HG03095 (cell line): ENCODE results near the gene LRRC27.
A peak's percentile ranks its signal among the peaks of the same experiment; 100 is the strongest.

Source experiments
- ATAC-seq: cut with Tn5 transposase; IDR thresholded peaks from one replicate; pipeline ENCODE4 v1.9.1; 2021; ENCODE audit warnings: moderate library complexity; ENCODE audit not compliant: unreplicated experiment

Gene LRRC27

DNA sequence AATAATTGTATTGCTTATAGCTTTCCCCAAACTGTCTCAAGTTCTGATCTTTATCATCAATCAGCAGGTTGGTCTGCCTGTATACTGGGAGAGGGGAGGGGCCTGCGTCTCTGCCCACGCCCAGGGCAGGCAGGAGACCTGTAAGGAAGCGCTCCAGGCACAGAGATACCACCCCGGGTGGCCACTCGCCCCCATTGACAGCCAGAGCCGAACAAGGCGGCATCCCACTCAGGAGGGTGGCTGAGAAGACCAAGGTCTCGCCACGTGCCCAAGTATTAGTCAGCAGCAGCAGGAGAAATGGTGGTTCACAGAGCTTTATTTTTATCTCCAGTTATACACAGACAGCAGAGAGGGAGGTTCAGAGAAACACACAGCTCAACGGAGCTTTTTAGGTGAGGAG lies 31.4 kb upstream of the LRRC27 start:
- ATAC-seq, result no peak

DNA sequence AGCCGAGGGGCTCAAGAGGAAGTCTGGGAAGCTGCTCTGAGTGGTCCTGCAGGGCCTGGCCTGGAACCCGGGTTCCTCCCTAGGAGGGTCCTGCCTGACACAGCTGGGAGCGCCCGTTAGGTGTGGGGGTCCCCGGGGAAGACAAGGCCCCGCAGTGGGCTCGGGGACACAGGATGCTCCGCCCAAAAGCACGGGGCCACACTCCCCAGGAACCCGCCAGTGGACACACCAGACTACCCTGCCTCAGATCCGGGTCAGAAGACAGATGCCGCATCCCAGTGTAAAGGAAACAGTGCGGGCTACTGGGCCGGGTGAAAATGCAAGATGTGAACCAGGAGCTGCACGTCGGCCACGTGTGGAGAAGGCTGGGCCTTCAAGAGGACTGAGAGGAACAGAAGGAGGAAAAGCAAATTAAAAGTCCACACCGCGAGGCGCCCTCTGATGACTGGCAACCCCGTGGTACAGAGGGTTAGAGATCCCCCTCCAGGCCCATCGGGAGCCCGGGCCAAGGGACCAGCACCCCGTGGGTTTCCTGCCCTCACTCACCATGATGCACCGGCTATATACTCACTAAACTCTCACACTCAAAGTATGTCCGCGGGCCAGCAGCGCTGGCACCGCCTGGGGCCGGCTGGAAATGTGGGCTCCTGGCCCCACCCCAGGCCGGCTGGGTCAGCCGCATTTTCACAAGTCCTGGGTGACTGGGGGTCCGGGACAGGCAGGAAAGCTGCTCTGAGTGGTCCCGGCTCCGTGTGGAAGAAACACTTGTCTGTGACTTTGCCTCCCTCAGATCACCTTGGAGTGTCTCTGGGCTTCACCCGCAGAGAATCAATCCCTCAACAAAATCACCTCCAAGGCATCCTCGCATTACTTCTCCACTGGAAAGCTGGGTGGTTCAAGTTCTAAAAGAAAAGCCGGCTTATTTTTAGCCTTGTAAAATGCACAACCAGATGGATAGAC lies 30.3 kb upstream of the LRRC27 start:
- ATAC-seq, result no peak

DNA sequence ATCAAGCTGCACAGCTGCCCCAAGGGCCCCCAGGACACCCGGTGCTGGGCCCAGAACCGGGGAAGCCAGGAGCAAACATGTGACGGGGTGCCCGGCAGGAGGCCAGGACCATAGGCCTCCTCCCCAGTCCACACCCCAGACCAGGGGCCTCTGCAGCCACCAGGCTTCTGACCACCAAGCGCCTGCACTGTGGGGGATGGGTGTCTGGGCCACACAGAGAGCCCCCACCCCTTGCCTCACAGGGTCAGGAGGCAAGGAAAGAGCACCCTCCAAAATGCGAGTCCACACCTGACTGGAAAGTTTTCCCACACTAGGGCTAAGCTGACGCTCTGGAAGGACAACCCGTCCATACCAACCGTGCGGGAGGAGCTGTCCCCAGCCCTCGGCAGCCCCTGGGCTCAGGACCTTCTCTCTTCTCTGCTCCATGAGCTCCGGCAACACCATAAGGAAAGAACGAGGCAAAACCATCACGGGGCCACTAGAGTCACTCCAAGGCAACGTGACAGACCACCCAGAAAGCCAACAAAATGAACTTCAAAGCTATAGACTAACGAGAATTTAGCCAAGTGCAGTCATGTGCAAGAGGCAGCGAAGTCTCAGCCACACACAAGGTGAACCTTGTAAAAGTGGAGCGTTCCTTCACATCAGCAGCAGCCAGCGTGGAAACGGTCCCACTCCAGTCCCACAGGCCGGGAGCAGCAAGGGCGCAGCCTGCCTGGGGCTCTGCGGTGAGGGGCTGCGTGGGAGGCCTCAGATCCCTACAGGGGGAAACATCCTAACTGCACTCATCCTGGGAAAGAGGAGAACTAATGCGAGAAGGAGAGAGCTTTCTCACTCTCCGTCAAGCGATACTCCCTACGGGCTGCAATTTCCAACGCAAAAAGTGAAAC lies 29.3 kb upstream of the LRRC27 start:
- ATAC-seq, result no peak

DNA sequence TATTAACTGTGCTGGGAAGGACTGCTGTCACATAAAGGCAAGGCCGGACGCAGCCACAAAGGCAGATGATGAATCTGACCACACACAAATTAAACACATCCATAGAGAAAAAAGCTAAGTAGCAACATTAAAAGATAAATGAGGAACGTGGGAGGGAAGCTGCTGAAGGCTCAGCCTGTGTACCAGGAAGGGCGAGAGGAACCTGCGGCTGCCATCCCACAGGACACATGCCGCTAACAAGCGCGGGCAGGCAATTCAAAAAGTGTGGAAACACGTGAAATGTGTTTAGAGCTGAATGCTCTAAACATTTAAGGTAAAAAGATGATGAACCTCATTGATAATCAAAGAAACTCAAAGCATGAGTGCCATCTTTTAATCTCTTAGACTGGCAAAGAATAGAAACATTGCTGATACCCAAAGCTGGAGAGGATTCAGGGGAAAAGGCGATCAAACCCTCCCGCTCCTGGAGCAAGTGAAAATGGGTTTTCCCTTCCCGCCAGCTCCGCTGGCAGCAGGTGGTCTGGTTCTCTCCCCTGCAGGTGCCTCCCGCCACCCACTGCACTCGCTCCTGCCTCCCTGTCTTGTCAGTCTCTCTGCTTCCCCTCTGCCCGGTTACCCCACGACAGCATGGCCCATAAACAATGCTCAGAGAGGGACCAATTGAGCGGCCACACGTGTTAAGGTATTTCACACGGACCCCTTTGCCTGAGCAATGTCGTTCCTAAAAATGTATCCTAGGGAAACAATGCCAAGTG lies 28.5 kb upstream of the LRRC27 start:
- ATAC-seq, result no peak

DNA sequence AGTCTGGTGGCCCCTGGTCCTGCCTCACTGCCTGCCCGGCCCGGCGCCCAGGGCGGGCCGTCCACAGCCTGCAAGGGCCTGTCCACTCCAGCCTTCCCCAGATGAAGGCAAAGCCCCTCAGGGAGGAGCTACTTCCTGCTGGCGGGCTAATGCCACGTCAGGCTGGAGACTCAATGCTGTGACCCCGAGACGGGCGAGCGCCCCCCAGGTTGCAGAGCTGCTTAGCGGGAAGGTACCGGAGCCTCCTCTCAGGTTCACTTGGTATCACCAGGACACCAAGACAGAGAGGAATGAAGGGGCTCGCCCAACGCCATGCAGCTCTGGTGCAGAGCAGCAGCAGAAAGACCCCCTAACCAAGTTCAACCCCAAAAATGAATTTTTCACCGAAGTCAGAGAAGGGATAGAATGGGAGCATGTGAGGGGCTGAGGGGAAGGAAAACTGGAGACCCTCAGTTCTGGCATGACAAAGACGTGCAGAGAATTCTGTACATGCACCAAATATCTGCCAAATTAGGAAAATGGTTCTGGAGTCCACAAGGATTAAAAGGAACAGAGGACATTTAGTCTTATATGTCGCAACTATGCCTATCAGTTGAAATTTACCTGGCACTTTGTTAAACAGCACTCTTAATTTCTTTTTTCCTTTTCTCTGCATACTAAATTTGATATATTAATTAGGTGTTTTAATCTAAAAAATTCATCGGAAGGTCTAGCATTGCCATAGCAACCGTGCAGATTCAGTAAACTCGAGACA lies 27.1 kb upstream of the LRRC27 start:
- ATAC-seq, result no peak

DNA sequence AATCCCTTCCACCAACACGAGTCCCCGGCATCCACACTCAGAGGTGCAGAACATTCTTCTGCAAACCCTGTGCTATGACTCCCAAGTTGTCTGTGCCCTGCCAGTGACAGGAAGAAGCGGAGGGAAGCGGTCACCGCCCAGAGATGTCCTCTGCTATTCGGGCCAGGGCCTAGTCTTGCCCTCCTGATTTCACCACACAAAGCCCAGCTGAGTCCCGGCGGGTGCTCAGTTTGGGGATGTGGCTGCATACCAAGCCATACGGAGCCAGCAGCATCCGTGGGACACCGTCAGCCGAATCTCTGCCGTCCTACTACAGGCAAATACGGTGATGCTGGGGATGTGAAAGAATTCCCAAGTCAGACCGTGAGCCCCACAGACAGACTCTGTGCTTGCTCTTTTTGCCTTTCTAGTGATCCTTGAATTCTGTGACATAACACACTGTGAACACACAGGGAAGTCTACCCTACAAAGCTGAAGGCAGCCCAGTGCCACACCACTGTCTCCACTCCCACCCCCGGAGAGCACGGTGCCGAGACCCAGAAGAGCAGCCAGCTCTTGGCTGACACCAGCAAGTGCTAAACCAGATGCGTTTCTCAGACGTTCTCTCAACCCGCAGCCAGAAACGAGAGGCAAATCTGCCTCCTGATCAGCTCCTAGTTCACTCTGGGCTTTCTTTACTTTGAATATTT lies 26.2 kb upstream of the LRRC27 start:
- ATAC-seq, result no peak

DNA sequence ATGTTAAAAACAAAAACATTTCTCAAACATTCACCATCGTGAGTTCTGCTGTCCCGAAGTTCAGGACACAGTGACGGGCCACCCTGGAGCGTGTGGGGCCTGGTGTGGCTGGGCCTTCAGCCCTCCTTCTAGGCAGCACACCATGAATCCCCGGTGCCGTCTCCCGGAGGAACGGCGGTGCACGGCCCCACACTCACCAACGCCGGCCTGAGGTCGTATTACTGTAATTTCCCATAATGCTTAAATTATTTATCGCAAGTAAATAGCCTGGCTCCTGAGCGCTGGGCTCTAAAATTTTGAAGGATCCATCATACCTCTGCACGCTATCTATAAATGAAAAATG lies 25.7 kb upstream of the LRRC27 start:
- no peak for ATAC-seq

DNA sequence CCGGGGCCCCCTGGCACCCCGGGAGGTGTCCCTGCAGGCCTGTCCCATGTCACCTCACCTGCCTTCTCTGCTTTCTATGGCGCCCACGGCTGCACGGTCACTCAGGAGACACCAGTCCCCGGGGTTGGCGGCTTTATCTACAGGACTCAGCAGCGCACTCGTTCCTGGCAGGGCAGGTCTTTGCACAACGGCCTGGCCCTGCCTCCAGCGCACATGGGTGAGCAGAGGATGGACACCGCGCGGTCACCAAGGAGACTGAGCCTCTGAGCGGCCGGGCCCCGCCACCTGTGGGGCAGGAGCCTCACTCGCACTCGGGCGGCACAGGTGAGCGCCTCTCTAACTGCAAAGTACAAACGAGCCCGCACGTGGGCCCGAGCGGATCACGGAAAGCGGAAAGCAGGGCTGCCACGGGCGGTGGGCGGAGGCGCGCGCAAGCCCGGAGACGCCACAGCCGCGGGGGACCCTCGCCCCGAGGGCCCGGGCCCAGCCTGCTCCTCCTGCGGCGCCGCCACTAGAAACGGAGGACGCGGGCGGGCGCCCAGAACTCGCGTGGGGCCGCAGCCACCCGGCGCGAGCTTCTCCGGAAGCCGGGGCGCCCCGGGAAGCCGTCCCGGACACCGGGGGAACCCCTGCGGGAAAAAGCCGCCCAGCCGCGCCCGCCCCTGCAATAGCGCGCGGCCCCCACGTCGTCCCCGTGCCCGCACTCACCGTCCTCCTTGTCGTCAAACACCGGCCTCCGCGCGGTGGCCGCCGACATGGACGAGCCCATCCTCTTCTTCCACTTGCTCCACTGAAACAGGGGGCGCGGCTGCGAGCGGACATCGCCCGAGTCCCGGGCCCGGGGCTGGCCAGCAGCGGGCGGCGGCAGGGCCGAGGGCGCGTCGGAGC lies 24.9 kb upstream of the LRRC27 start:
- ATAC-seq, result no peak

DNA sequence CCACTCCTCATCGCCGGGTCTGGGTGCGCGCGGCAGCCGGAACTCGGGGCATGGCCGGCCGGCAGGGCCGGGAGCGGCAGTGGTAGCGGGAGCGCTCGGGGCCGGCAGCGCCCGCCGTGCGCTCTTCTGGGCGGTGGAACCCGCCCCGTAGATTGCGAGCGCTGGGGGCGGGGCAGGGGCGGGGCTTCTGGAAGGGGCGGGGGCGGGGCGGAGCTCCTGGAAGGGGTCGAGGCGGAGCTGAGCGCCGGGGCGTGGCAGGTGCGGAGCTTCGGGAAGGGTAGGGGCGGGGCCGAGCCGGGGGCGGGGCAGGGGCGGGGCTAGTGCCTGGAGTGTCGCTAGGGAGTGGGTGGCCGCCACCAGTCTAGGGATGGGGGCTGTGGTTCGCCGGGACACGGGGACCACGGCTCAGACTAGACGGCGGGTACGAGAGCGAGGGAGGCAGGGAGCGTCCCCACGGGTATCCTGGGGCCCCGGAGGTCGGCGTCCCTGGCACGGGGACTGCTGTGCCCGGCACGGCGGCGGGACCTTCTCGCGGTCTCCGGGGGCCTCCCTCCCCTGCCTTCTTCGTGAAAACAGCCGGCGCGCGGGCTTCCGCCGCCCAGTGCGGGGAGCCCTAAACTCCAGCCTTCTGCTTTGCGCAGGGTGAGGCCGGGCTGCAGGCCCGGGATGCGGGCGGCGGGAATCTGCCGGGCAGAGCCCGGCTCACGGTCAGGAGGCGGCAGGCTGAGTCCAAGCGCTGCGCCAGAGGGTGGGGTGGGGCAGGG lies 24.0 kb upstream of the LRRC27 start, which contains the start of gene STK32C:
TSS of gene STK32C (minus strand) at position 128 of the 764 bp plus-strand sequence. CDS start at position 11, 117 bp downstream.
- ATAC-seq, result peak; percentile 73

DNA sequence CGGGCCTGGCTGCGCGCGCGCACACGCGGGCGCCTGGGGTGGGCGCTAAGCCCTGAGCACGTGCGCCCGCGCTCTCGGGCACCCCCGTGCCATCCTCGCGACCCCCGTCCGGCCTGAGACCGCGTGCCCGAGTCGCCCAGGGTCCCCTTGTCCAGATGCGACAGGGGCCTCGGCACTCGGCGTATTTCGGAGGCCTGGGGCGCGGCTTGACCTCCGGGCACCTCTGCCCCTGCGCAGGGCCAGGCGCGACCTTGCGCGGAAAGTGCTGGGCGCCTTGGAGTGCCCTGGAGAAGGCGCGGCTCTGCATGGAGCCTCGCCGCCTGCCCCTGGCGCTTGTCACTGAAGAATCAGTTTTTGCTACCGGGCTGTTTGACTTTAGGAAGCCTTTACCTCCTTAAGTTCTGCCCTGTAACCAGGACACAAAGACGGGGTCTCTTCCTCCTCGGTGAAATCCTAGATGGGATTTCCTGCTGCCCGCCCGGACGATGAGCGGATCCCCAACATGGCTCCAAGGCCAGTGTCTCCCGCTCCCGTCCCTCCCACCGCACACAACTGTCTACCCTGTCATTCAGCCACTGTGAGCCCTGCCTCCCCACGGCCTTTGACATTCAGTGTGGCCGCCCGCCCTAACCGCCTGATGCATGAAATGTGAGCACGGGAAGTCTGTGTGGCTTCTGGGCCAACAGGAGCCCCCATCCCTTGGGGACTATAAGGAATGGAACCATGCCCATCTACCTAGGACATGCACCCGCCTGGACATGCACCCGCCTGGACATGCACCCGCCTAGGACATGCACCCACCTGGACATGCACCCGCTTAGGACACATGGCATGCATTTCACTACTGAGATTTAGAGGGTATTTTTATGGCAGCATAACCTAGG lies 23.2 kb upstream of the LRRC27 start:
- no peak for ATAC-seq

DNA sequence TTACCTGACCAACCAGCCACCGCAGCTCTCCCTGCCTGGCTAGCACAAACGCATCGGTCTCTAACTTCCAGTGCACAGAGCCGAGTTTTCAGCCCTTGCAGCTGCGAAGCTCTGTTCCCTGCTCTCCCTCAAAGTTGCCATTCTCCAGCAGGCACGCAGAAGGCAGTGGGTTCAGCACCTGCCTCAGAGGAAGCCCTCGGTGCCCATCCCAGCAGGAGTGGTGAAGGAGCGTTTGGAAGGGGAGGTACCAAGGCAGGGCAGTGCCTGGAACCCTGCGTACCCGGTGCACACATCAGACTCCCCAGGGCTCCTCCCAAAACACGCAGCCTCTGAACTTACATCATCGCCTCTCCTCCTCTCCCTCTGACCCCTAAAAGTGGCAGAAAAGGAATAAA lies 22.5 kb upstream of the LRRC27 start:
- ATAC-seq, result no peak

DNA sequence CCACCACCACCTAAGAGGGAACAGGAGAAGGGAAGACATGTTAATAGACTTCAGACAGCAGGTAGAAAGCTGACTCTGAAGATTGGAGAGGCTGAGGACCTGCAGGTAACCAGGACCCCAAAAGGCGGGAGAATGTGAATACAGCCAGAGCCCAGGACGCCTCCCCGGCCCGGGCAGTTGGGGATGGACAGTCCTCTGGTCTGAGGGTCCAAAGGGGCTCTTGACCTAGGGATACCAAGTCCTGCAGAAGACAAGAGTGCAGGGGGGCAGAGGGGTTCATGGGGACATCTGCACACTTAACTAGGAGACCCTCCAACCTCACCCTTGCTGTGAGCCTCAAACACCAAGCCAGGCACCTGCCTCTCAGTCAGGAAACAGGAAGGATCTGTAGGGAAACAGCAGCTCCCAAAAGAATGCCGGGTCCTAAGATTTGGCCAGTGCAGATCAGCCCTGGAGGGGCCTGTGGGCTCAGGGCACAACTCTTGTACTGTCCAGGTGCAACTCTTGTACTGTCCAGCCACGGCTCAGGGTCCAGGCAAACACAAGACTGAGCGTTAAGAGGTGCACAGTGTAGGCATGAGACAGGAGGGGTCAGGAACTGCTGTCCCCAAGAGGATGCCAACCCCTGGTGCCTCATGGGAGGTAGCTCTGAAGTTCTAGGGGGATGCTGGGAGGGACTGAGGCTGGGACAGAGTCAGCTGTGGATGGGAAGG lies 22.0 kb upstream of the LRRC27 start:
- no peak for ATAC-seq

DNA sequence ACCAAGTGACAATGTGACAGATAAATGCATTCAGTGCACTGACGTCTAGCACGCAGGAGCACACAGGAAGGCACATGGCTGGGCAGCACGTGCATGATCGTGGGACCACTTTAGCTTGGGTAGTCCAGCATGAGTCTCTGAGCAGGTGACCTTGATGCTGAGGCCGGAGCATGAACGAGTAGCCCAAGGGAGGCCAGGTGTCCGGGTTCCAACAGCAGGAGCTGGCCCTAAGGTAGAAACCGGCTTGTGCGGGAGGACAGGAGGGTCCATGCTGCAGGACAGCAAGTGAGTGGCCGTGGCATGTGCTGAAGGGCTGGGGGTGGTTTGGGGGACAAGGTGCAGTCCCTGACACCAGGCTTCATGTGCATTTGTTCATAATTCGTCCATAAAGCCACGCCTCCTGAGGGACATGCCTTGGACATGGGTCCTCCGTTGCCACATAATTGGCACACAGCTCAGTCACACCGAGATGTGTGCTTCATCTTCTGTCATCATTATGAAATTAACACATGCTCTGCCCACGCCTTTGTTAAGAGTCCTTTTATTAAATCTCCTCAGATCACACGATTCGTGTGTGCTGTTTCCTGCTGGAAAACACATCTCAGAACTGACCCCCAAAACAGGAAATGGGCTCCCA lies 21.2 kb upstream of the LRRC27 start:
- no peak for ATAC-seq

DNA sequence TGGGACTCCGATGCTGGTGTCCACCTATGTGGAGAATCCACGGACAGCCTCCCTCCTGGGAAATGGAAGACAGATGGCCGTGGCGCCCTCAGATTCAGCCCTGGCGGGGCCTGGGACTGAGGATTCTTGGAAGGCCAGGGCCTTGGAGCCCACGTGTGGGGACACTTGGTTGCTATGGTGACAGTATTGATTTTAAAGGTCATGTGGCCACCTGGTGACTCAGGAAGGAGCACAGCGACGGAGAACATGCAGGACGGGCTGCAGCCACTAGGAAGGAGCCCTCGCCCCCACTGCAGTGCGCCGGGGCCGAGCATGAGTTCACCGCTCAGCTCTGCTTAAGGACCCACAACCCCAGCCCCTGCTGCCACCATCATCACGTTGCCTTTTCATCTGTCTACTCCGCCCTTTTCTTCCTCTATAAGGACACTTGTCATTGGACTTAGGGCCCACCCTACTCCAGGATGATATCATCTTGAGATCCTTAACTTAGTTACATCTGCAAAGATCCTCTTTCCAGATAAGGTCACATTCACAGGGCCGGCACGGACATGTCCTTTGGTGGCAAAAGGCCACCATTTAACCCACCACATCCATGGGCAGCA lies 20.6 kb upstream of the LRRC27 start:
- ATAC-seq, result no peak

DNA sequence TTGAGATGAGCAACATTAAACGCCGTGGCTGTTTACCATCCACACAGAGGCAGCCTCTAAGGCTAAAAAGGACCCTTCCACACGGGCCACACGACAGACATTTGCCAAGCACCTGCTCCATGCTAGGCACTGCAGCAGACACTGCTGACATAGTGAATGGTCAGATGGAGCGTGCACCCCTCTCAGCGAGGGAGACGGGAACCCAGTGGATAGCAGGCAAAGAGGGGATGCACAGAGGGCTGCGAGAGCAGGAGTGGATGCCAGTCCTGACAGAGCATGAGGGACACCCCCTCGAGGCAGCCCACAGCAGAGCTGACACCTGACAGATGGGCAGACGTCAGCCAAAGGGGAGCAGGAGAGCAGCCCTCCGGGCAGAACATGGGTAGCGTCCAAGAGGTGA lies 18.7 kb upstream of the LRRC27 start:
- ATAC-seq, result no peak

DNA sequence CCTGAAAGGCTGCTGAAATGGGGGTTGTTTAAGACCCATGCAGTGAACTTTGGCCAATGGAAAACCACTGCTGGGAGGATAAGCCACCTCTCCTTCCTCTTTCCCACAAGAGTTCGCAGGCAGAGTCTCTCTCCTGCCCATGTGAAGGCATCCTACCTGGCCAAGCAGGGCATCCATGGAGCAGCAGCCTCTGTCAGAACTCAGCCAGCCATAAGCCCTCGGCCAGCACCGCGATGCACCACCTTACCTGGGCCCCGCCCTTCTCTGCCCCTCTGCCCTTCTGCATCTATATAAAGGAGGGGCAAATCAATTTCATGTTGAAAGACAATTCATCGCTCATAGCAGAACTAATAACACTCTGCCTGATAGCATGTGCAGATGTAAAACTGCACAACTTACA lies 18.1 kb upstream of the LRRC27 start:
- no peak for ATAC-seq
